ENCODE measurements around the gene MERTK. TPM values are rescaled to one million over a fixed set of nuclear protein-coding genes. Genes with fewer than 3 reads are reported as not detected.

Gene MERTK
- total and polyA plus RNA-seq, 8 donors, result 2.8 to 13.9 (median 5.4) TPM

DNA sequence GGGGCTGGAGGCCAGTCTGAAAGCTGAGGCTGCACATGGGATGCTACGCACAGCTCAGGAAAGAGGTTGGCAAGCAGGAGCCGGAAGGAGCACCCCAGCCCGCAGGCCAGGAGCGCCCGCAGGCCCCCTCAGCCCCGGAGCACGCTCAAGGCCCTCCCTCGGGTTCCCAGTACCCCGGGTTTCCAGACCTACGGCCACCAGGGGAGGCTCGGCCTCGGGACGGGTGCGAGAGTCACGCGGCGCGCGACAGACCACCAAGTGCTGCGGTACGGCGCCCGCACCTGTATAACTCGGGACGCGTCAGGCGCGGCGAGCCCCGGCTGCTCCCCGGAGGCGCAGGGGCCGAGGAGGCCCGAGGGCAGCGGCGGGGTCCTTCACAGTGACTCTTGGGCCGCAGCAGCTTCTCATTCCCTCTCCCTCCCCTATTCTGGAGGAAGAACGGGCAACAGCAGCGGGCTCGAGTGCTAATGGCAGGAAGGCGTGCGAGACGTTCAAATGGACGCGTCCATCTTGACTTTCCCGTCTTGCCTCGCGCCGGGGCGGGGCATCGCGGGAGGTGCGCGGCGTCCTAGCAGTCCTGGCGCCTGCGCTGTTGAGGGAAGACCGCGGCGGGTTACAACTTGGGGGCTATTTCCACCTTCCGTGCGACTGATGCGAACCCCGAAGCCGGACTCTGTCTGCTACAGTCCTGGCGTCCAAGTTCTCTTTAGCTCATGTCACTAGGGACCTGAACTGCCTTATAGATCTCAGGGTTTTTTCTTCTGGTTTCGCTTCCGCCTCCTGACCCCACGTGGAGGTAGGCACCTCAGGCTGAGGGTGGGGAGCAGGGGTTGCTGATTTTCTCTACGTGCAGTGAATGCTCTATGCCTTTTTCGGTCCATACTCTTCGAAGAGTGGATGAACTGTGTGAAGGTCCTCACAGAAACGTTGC, 14.5 kb upstream of the MERTK start, which contains the start of gene ANAPC1:
TSS of gene ANAPC1 (minus strand) at position 533 of the 931 bp plus-strand sequence. CDS start 3,368 bp downstream, outside the sequence.
- DNase-seq, result peak; percentile 77 to 94 (median 82)
- 0% methylated on average over 73 of the region's 73 CpGs for WGBS, 2 donors
- TF ChIP-seq, protein P1, sequence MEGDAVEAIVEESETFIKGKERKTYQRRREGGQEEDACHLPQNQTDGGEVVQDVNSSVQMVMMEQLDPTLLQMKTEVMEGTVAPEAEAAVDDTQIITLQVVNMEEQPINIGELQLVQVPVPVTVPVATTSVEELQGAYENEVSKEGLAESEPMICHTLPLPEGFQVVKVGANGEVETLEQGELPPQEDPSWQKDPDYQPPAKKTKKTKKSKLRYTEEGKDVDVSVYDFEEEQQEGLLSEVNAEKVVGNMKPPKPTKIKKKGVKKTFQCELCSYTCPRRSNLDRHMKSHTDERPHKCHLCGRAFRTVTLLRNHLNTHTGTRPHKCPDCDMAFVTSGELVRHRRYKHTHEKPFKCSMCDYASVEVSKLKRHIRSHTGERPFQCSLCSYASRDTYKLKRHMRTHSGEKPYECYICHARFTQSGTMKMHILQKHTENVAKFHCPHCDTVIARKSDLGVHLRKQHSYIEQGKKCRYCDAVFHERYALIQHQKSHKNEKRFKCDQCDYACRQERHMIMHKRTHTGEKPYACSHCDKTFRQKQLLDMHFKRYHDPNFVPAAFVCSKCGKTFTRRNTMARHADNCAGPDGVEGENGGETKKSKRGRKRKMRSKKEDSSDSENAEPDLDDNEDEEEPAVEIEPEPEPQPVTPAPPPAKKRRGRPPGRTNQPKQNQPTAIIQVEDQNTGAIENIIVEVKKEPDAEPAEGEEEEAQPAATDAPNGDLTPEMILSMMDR (IDR thresholded peaks at IDR 0.05), result no peak
- H3K9me3 ChIP-seq, result no peaks in the 10 kb centered on the region
- FAIRE-seq, result no peak
- intact Hi-C loops (cut with DNase I), result no loop called here
- H3K27ac ChIP-seq, result peak within 1 kb of the TSS; percentile 81 to 88 (median 86)
- peak; percentile 94 to 98 (median 96) for ATAC-seq
- peak within 1 kb of the TSS; percentile 94 to 99 (median 97) for H3K4me3 ChIP-seq
- H3K36me3 ChIP-seq, result peaks cover 0 to 7% (median 0%) of the 10 kb centered on the region in 3 donors
- H3K4me1 ChIP-seq, result peaks cover 0 to 7% (median 5%) of the 10 kb centered on the region in 3 donors
- H3K27me3 ChIP-seq, result no peaks in the 10 kb centered on the region

DNA sequence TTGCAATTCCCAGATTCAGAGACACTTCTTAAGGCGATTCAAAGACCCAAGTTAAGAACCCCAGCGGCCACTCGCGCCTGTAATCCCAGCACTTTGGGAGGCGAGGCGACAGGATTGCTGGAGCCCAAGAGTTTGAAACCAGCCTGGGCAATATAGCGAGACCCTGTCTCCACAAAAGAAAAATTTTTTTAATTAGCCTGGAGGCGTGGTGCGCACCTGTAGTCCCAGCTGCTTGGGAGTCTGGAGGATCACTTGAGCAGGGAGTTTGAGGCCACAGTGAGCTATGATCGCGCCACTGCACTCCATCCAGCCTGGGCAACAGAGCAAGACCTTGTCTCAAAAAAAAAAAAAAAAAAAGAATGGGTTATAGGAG, 13.8 kb upstream of the MERTK start:
- peak overlapping the region; percentile 94 to 99 (median 97) for H3K4me3 ChIP-seq
- WGBS, 2 donors, result 5 to 7% methylated on average over 11 of the region's 11 CpGs
- DNase-seq (peak in 2 of 6 donors; percentile 24 to 59), ATAC-seq (peak; percentile 33 to 49 (median 40)), FAIRE-seq (no peak)
- H3K27me3 ChIP-seq, result no peaks in the 10 kb centered on the region
- H3K9me3 ChIP-seq, result no peaks in the 10 kb centered on the region
- intact Hi-C loops (cut with DNase I), result no loop called here
- peak overlapping the region; percentile 81 to 88 (median 86) for H3K27ac ChIP-seq
- TF ChIP-seq, protein P1 (IDR thresholded peaks at IDR 0.05), result no peak
- peaks cover 0 to 7% (median 0%) of the 10 kb centered on the region in 3 donors for H3K36me3 ChIP-seq
- H3K4me1 ChIP-seq, result peaks cover 0 to 7% (median 5%) of the 10 kb centered on the region in 3 donors

DNA sequence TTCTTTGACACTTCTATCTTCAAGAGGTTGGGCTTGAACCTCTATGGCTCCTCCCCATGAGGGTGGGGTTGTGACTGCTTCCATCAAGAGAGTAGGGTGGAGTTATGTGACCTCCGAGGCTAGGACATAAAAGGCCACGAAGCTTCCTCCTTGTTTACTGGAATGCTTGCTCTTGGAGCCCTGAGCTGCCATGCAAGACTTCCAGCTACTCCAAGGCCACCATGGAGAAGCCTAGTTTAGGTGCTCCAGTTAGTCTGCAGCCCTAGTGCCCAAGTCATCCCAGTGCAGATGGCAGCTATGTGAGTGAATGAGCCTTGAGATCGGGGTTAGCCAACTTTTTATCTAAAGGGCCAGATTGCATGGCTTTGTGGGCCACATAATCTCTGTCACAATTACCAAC, 2.4 kb upstream of the MERTK start:
- WGBS, 2 donors, result 36 to 42% methylated on average over 3 of the region's 3 CpGs
- Histone ChIP-seq H3K4me1 (peaks cover 0 to 4% (median 3%) of the 10 kb centered on the region in 3 donors), H3K9me3 (no peaks in the 10 kb centered on the region), H3K4me3 (no peak overlapping the region), H3K27ac (no peak overlapping the region), H3K27me3 (no peaks in the 10 kb centered on the region), H3K36me3 (no peaks in the 10 kb centered on the region)
- TF ChIP-seq, protein P1 (IDR thresholded peaks at IDR 0.05), result no peak
- ATAC-seq (no peak), DNase-seq (no peak), FAIRE-seq (no peak)
- intact Hi-C loops (cut with DNase I), result loop anchor here in 2 of 3 donors (5.0 to 10.0 kb wide), 2 partner anchors 149 to 156 kb away; no protein-coding TSS in a partner anchor

DNA sequence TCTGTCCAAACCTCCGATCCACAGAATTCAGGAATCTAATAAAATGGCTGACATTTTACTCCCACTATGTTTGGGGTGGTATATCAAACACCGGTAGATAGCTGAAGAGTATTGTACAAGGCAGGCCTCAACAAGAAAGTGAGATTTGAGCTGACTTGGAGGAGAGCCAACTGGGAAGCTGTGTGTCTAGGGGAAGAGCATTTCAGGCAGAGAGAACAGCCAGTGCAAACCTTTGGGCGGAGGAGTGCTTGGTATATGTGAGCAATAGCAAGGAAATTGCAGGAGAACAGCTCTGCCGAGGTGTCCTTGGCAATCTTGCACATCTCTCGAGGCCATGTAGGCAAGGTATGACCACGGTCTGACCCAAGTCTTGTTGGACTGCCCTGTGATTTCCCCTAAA, 1.8 kb upstream of the MERTK start:
- peaks cover 0 to 4% (median 3%) of the 10 kb centered on the region in 3 donors for H3K4me1 ChIP-seq
- no peak for FAIRE-seq
- ATAC-seq, result no peak
- no peak overlapping the region for H3K4me3 ChIP-seq
- no peak overlapping the region for H3K27ac ChIP-seq
- no peak for DNase-seq
- no peaks in the 10 kb centered on the region for H3K9me3 ChIP-seq
- no peaks in the 10 kb centered on the region for H3K27me3 ChIP-seq
- H3K36me3 ChIP-seq, result no peaks in the 10 kb centered on the region
- 85 to 90% methylated on average over 6 of the region's 6 CpGs for WGBS, 2 donors
- TF ChIP-seq, protein P1 (IDR thresholded peaks at IDR 0.05), result no peak
- intact Hi-C loops (cut with DNase I), result loop anchor here in 2 of 3 donors (5.0 to 10.0 kb wide), 2 partner anchors 148 to 156 kb away; no protein-coding TSS in a partner anchor

All from pancreas (tissue), 10 donors.